GM18505 (cell line): ENCODE measurements around the gene OR52N4.
"Not testable (repeated sequence)": the region's sequence is repeated elsewhere in the genome, so short reads cannot be mapped to it uniquely, and the experiment has no call there.

Experiments
- ATAC-seq: cut with Tn5 transposase; IDR thresholded peaks from one replicate; pipeline ENCODE4 v1.9.1; 2021; ENCODE audit not compliant: unreplicated experiment
- POLR2A ChIP-seq: IDR thresholded peaks from 4 replicates; pipeline ENCODE4 v1.6.1; 2011; ENCODE audit warnings: borderline replicate concordance; ENCODE audit not compliant: insufficient read depth, insufficient read length; ENCODE audit errors: extremely low read depth

OR52N4 gene

GRCh38 chr11:5753943-5754342 is at the start of gene OR52N4:
Gene OR52N4, plus strand, starts transcription at chr11:5754243. Its CDS starts 498 bp downstream, at chr11:5754741.
- no peak for ATAC-seq
- TF ChIP-seq POLR2A, result no peak

DNA sequence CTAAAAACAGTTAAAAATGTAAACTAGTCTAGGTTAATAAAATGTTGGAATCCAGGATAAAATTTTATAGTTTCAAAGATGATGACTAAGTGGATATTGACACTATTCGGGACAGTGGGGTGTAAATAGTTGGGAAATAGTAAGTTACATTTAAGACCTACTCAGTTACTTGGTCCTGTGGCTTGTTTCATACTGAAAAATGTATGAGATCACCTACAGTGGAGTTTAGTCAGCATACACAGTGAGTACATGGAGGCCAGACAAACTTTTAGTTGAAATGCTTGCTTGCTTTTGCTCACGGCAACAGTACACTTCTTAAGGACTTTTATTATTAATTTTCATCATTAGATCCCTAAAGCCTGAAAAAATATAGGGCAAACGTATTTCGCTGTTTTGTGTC is 48.4 kb upstream of the OR52N4 start:
- no peak for TF ChIP-seq POLR2A
- ATAC-seq, result no peak

- no peak for TF ChIP-seq POLR2A
- ATAC-seq, result no peak
Observed at GRCh38 chr11:5712507-5712906, 41.5 kb upstream of the OR52N4 start.

DNA sequence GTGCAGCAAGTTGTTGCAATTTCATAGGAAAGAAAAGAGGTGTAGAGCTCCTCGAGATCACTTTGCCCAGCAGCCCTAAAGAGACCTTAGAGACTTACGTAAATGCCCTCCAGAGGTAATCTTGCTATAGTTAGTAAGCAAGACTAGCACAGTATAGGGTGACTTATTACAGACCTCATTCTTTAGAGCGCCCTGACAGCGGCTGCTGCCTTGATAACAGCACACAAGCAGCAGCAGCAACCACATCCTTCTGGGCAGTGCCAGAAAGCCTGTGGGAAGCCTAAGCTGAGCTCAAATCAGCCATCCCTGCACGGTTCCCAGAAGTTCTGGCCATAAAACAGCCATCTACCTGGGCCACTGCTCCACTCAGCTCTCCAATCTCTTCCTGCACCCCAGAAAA is 40.3 kb upstream of the OR52N4 start:
- ATAC-seq, result no peak
- TF ChIP-seq POLR2A, result no peak

GRCh38 chr11:5716518-5716917 is 37.5 kb upstream of the OR52N4 start:
- ATAC-seq, result not testable (repeated sequence)

DNA sequence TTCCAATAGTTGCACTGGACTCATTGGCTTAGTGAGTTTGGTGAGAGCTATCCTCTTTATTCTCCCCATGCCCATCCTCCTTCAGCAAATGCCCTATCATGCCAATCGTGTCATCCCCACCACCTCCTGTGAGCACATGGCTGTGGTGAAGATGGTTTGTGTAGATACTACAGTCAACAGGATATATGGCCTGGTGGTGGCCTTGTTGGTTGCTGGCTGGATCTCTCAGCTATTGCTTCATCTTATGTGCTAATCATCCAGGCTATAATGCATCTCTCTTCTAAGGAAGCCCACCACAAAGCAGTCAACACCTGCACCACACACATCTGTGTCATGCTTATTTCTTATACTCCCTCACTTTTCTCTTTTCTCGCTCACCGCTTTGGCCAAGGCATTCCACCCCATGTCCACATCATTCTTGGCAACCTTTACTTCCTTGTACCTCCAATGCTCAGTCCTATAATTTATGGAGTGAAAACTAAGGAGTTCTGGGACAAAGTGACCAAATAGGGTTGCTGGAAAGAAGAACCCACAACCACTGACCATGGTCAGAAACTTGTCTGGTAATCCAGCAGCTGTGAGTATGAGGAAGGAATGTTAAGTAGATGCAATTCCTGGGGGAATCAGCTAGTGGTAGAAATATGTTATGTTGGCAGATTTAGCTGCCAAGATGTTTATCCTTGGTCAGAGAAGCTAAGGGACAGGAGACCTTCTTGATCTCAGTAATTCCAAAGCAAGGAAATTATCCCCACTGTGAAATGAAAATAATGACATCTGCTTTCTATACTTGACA is 34.1 kb upstream of the OR52N4 start:
- no peak for ATAC-seq
- no peak for TF ChIP-seq POLR2A

- no peak for TF ChIP-seq POLR2A
Observed at GRCh38 chr11:5722622-5723021, 31.4 kb upstream of the OR52N4 start.

GRCh38 chr11:5726351-5726750 is 27.7 kb upstream of the OR52N4 start:
- TF ChIP-seq POLR2A, result no peak
- ATAC-seq, result no peak

More at GRCh38 chr11:5722622-5723021, 31.4 kb upstream of the OR52N4 start:
- ATAC-seq, result no peak

- no peak for TF ChIP-seq POLR2A
- ATAC-seq, result no peak
Observed at GRCh38 chr11:5727691-5728090, 26.4 kb upstream of the OR52N4 start.

GRCh38 chr11:5736396-5736795 is 17.6 kb upstream of the OR52N4 start, which contains the start of gene OR56B1:
Gene OR56B1, plus strand, starts transcription at chr11:5736448. Its CDS starts 69 bp downstream, at chr11:5736517.
- no peak for TF ChIP-seq POLR2A
- ATAC-seq, result no peak

DNA sequence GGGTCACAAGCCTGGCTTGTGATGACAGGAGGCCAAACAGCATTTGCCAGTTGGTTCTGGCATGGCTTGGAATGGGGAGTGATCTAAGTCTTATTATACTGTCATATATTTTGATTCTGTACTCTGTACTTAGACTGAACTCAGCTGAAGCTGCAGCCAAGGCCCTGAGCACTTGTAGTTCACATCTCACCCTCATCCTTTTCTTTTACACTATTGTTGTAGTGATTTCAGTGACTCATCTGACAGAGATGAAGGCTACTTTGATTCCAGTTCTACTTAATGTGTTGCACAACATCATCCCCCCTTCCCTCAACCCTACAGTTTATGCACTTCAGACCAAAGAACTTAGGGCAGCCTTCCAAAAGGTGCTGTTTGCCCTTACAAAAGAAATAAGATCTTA is 17.0 kb upstream of the OR52N4 start:
- no peak for ATAC-seq
- TF ChIP-seq POLR2A, result no peak

GRCh38 chr11:5737670-5738392 is 16.2 kb upstream of the OR52N4 start:
- TF ChIP-seq POLR2A, result no peak
- ATAC-seq, result no peak

- no peak for ATAC-seq
- TF ChIP-seq POLR2A, result no peak
Observed at GRCh38 chr11:5738431-5738830, 15.6 kb upstream of the OR52N4 start.

DNA sequence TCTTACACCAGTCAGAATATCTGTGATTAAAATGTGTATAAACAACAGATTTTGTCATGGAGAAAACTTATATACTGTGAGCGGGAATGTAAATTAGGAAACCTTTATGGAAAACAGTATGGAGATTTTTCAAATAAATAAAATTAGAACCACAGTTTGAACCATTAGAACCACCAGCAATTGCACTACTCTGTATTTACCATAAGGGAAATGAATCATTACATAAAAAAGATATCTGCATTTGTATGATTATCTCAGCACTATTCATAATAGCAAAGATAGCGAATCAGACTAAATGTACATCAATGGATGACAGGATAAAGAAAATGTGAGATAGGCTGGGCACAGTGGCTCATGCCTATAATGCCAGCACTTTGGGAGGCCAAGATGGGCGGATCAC is 7.4 kb upstream of the OR52N4 start:
- no peak for ATAC-seq
- no peak for TF ChIP-seq POLR2A
